ENCODE results near the gene IL1RAP. TPM values are rescaled to one million over a fixed set of nuclear protein-coding genes. Genes with fewer than 3 reads are reported as not detected.

The IL1RAP gene
- total RNA-seq, 4 donors from 2014 or later, result 30.7 to 44.5 (median 32.1) TPM

DNA sequence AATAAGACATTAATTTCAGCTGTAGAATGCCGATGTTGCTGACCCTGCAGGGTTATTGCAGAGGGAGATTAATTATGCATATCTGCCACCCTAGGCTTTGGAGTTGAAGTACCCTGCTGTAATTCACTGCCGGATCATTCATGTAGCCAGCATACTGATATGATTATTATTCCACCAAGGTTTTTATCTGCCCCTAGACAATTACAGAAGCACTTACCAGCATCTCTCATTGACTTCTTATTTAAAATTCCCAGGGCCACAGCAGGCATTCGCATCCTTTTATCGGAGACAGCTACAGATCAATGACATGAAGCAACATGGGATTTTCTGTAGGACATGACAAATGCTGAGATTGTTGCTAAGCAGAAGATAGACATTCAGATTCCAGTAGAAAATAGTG, 31.3 kb downstream of the IL1RAP start:
- 84 to 87% methylated on average over 4 of the region's 4 CpGs for WGBS, 2 donors
- H3K36me3 ChIP-seq, result no peaks in the 10 kb centered on the region
- no peak overlapping the region for H3K4me3 ChIP-seq
- peaks cover 0 to 21% (median 0%) of the 10 kb centered on the region in 3 donors for H3K4me1 ChIP-seq
- intact Hi-C loops (cut with DNase I), result no loop called here
- no peaks in the 10 kb centered on the region for H3K9me3 ChIP-seq
- no peaks in the 10 kb centered on the region for H3K27me3 ChIP-seq
- no peak overlapping the region for H3K27ac ChIP-seq
- TF ChIP-seq CTCF (IDR thresholded peaks at IDR 0.05) (no peak), POLR2A (IDR thresholded peaks at IDR 0.05) (no peak)
- no peak for DNase-seq

GRCh38 chr3:190546881-190547510, 33.1 kb downstream of the IL1RAP start:
- no peaks in the 10 kb centered on the region for H3K9me3 ChIP-seq
- TF ChIP-seq CTCF (IDR thresholded peaks at IDR 0.05) (no peak), POLR2A (IDR thresholded peaks at IDR 0.05) (no peak)
- peaks cover 0 to 8% (median 0%) of the 10 kb centered on the region in 3 donors for H3K36me3 ChIP-seq
- 83 to 91% methylated on average over 6 of the region's 6 CpGs for WGBS, 2 donors
- no peak overlapping the region for H3K27ac ChIP-seq
- intact Hi-C loops (cut with DNase I), result no loop called here
- no peak for DNase-seq
- peaks cover 0 to 21% (median 0%) of the 10 kb centered on the region in 3 donors for H3K4me1 ChIP-seq
- H3K4me3 ChIP-seq, result no peak overlapping the region
- H3K27me3 ChIP-seq, result no peaks in the 10 kb centered on the region

- WGBS, 2 donors, result 93 to 97% methylated on average over 2 of the region's 2 CpGs
- peaks cover 0 to 19% (median 0%) of the 10 kb centered on the region in 3 donors for H3K36me3 ChIP-seq
- H3K27ac ChIP-seq, result no peak overlapping the region
- no peaks in the 10 kb centered on the region for H3K27me3 ChIP-seq
- intact Hi-C loops (cut with DNase I), result no loop called here
- H3K4me3 ChIP-seq, result no peak overlapping the region
- no peak for DNase-seq
- H3K4me1 ChIP-seq, result peaks cover 0 to 13% (median 0%) of the 10 kb centered on the region in 3 donors
- TF ChIP-seq CTCF (IDR thresholded peaks at IDR 0.05) (no peak), POLR2A (IDR thresholded peaks at IDR 0.05) (no peak)
- H3K9me3 ChIP-seq, result no peaks in the 10 kb centered on the region
These were observed 34.3 kb downstream of the IL1RAP start for GRCh38 chr3:190548031-190548656.

GRCh38 chr3:190552021-190552420, 38.1 kb downstream of the IL1RAP start:
- intact Hi-C loops (cut with DNase I), result no loop called here

More at GRCh38 chr3:190552021-190552420, 38.1 kb downstream of the IL1RAP start:
- DNase-seq, result no peak
- Histone ChIP-seq H3K36me3 (peaks cover 0 to 33% (median 0%) of the 10 kb centered on the region in 3 donors), H3K27me3 (no peaks in the 10 kb centered on the region), H3K27ac (no peak overlapping the region), H3K4me3 (no peak overlapping the region), H3K9me3 (peaks cover 0 to 3% (median 0%) of the 10 kb centered on the region in 3 donors), H3K4me1 (no peaks in the 10 kb centered on the region)
- TF ChIP-seq CTCF (IDR thresholded peaks at IDR 0.05) (no peak), POLR2A (IDR thresholded peaks at IDR 0.05) (no peak)
